Spleen (tissue), 7 donors: ENCODE data around the gene SNRNP200.

ENCODE experiments used
- POLR2A ChIP-seq, 3 donors: fragments of 450-650 bp; IDR thresholded peaks; one replicate each; pipeline ENCODE4 v1.5.1; 2017; ENCODE audit warnings: antibody characterized with exemption in 3 of 3, mild to moderate bottlenecking in 1 of 3
- TF ChIP-seq, protein P1 (sequence below), 11 experiments: fragments of 200-600 bp in 7 of 11; fragments of 450-650 bp in 4 of 11; sonication (generic) in 4 of 11; IDR thresholded peaks in 8 of 11; conservative IDR thresholded peaks in 3 of 11; 1 replicate in 7 of 11; 2 replicates in 4 of 11; pipeline versions ENCODE4 v1.4.0 to v1.8.0; 2016 to 2021; ENCODE audit warnings: antibody characterized with exemption in 11 of 11, inconsistent platforms in 4 of 11, mild to moderate bottlenecking in 1 of 11
- donor health status: DM: no; HTN: no; CAD: no; lungs with moderate emphysema.
- donor health status: DM: no; HTN: no; CAD: no.
- donor health status: DM: no; HTN: no; CAD: no.

- TF ChIP-seq POLR2A (IDR thresholded peaks at IDR 0.05): no peak
- TF ChIP-seq, protein P1, sequence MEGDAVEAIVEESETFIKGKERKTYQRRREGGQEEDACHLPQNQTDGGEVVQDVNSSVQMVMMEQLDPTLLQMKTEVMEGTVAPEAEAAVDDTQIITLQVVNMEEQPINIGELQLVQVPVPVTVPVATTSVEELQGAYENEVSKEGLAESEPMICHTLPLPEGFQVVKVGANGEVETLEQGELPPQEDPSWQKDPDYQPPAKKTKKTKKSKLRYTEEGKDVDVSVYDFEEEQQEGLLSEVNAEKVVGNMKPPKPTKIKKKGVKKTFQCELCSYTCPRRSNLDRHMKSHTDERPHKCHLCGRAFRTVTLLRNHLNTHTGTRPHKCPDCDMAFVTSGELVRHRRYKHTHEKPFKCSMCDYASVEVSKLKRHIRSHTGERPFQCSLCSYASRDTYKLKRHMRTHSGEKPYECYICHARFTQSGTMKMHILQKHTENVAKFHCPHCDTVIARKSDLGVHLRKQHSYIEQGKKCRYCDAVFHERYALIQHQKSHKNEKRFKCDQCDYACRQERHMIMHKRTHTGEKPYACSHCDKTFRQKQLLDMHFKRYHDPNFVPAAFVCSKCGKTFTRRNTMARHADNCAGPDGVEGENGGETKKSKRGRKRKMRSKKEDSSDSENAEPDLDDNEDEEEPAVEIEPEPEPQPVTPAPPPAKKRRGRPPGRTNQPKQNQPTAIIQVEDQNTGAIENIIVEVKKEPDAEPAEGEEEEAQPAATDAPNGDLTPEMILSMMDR (IDR thresholded peaks at IDR 0.05 in 8 of 11, conservative IDR thresholded peaks at IDR 0.05 in 3 of 11): no peak
These were observed 12.2 kb upstream of the SNRNP200 start for GRCh38 chr2:96317584-96317997.
